Testis (tissue), 3 donors: ENCODE results near the gene TUBB. TPM values are rescaled to one million over a fixed set of nuclear protein-coding genes. Genes with fewer than 3 reads are reported as not detected.
A peak's percentile ranks its signal among the peaks of the same experiment; 100 is the strongest.
"Not testable (repeated sequence)": the region's sequence is repeated elsewhere in the genome, so short reads cannot be mapped to it uniquely, and the experiment has no call there.

Experiments used
- DNase-seq: peaks from one replicate; pipeline ENCODE4 v3.0.0-alpha.2; 2019
- H3K27ac ChIP-seq, 2 donors: fragments of 200-600 bp; sonication (generic); one replicate each; pipeline ENCODE4 v1.5.1; 2019
- H3K27me3 ChIP-seq: fragments of 200-600 bp; sonication (generic); one replicate; pipeline ENCODE4 v1.5.1; 2019
- H3K36me3 ChIP-seq: fragments of 200-600 bp; sonication (generic); one replicate; pipeline ENCODE4 v1.5.1; 2017; ENCODE audit warnings: low read depth; ENCODE audit errors: missing control alignments
- H3K4me1 ChIP-seq: fragments of 200-600 bp; sonication (generic); one replicate; pipeline ENCODE4 v1.5.1; 2019
- H3K4me3 ChIP-seq, 2 donors: fragments of 200-600 bp; sonication (generic); one replicate each; pipeline ENCODE4 v1.5.1; 2017 to 2019
- H3K9me3 ChIP-seq: fragments of 200-600 bp; sonication (generic); one replicate; pipeline ENCODE4 v1.5.1; 2017
- CTCF ChIP-seq, 3 experiments: fragments of 450-650 bp in 2 of 3; fragments of 200-600 bp in 1 of 3; sonication (generic) in 1 of 3; IDR thresholded peaks; one replicate each; pipeline ENCODE4 v1.5.1; 2016 to 2019; ENCODE audit warnings: antibody characterized with exemption in 3 of 3, mild to moderate bottlenecking in 2 of 3, moderate library complexity in 1 of 3
- POLR2A ChIP-seq: fragments of 450-650 bp; IDR thresholded peaks from one replicate; pipeline ENCODE4 v1.6.1; 2017; ENCODE audit warnings: antibody characterized with exemption, mild to moderate bottlenecking, moderate library complexity
- WGBS, 2 donors: methylation state at CpG; one replicate each; pipeline ENCODE4 v1.1.5; 2018; 5-methylcytosine and 5-hydroxymethylcytosine counted together
- intact Hi-C: fragments of 100-400 bp; cut with DNase I; formaldehyde crosslinking; loops from one replicate; pipeline ENCODE4 v1.15.1; 2023; ENCODE audit warnings: low total_unique reads
- polyA plus RNA-seq: library from polyadenylated mRNA; stranded (reverse); fragments of 350-450 nt; fragmentation: Illumina TruSeq; extraction: RNeasy Lipid Tissue Mini Kit (QIAGEN cat#74804); gene quantifications from one replicate; pipeline ENCODE4 v1.2.3, GENCODE V29; 2014; ENCODE audit warnings: low read depth, low replicate concordance; ENCODE audit not compliant: insufficient read depth
- total RNA-seq, 2 donors: library from RNA; depleted of rRNA; stranded (reverse); fragments of >200 nt; gene quantifications; one replicate each; pipeline ENCODE4 v1.2.3, GENCODE V29; 2016

The TUBB gene
- total and polyA plus RNA-seq, 3 donors from 2014 or later, result 173 to 309 (median 252) TPM

GRCh38 chr6:30712441-30712945 lies 7.7 kb upstream of the TUBB start:
- no peaks in the 10 kb centered on the region for H3K27me3 ChIP-seq
- H3K36me3 ChIP-seq, result no peaks in the 10 kb centered on the region
- no peak for DNase-seq
- no peak overlapping the region for H3K27ac ChIP-seq
- no peak overlapping the region for H3K4me3 ChIP-seq
- TF ChIP-seq POLR2A, result no peak
- no peak for TF ChIP-seq CTCF (IDR thresholded peaks at IDR 0.05)
- WGBS, 2 donors, result 87 to 89% methylated on average over 7 of the region's 7 CpGs
- intact Hi-C loops, result no loop called here
- H3K4me1 ChIP-seq, result peaks cover 6% of the 10 kb centered on the region
- H3K9me3 ChIP-seq, result no peaks in the 10 kb centered on the region

GRCh38 chr6:30714263-30714662 lies 5.9 kb upstream of the TUBB start:
- WGBS, 2 donors, result 94 to 100% methylated on average over 1 of the region's 1 CpG
- intact Hi-C loops, result no loop called here

GRCh38 chr6:30716879-30717128 lies 3.3 kb upstream of the TUBB start:
- Histone ChIP-seq H3K27ac (peak overlapping the region; percentile 90), H3K4me3 (peak overlapping the region; percentile 62 to 78), H3K36me3 (no peaks in the 10 kb centered on the region), H3K9me3 (no peaks in the 10 kb centered on the region), H3K4me1 (peaks cover 13% of the 10 kb centered on the region), H3K27me3 (no peaks in the 10 kb centered on the region)
- DNase-seq, result no peak
- intact Hi-C loops, result no loop called here
- WGBS, 2 donors, result 1 to 5% methylated on average over 8 of the region's 8 CpGs
- TF ChIP-seq POLR2A, result no peak
- no peak for TF ChIP-seq CTCF (IDR thresholded peaks at IDR 0.05)

More at GRCh38 chr6:30714263-30714662, 5.9 kb upstream of the TUBB start:
- Histone ChIP-seq H3K4me1 (peaks cover 13% of the 10 kb centered on the region), H3K36me3 (no peaks in the 10 kb centered on the region), H3K9me3 (no peaks in the 10 kb centered on the region), H3K27ac (no peak overlapping the region), H3K4me3 (no peak overlapping the region), H3K27me3 (no peaks in the 10 kb centered on the region)
- TF ChIP-seq POLR2A, result no peak
- no peak for TF ChIP-seq CTCF (IDR thresholded peaks at IDR 0.05)
- DNase-seq, result no peak

- intact Hi-C loops, result no loop called here
- Histone ChIP-seq H3K4me1 (peaks cover 15% of the 10 kb centered on the region), H3K9me3 (no peaks in the 10 kb centered on the region), H3K4me3 (peak within 1 kb of the TSS; percentile 62 to 78), H3K27ac (peak within 1 kb of the TSS; percentile 90), H3K36me3 (no peaks in the 10 kb centered on the region), H3K27me3 (no peaks in the 10 kb centered on the region)
- peak in 2 of 3 experiments; percentile 55 to 58 for TF ChIP-seq CTCF (IDR thresholded peaks at IDR 0.05)
- TF ChIP-seq POLR2A, result peak; percentile 81
- peak; percentile 100 for DNase-seq
- WGBS, 2 donors, result 0% methylated on average over 8 to 33 of the region's 48 CpGs
These were observed 2.9 kb upstream of the TUBB start, which contains the start of gene MDC1 for GRCh38 chr6:30717129-30717844. TSS of gene MDC1 (minus strand) at chr6:30717281. CDS start at chr6:30715175, 2,106 bp downstream.

GRCh38 chr6:30717845-30718720 lies 2.1 kb upstream of the TUBB start:
- Histone ChIP-seq H3K4me3 (peak overlapping the region; percentile 62 to 78), H3K27ac (peak overlapping the region; percentile 73 to 90), H3K4me1 (peaks cover 23% of the 10 kb centered on the region)
- H3K36me3 ChIP-seq, H3K27me3 ChIP-seq, intact Hi-C loops, H3K9me3 ChIP-seq: not testable (repeated sequence)
- WGBS, 2 donors, result 45 to 60% methylated on average over 37 of the region's 37 CpGs
- peak; percentile 47 for DNase-seq
